Measurements from ENCODE around the gene SLC24A1.
"Not testable (repeated sequence)": the region's sequence is repeated elsewhere in the genome, so short reads cannot be mapped to it uniquely, and the experiment has no call there.

The SLC24A1 gene

DNA sequence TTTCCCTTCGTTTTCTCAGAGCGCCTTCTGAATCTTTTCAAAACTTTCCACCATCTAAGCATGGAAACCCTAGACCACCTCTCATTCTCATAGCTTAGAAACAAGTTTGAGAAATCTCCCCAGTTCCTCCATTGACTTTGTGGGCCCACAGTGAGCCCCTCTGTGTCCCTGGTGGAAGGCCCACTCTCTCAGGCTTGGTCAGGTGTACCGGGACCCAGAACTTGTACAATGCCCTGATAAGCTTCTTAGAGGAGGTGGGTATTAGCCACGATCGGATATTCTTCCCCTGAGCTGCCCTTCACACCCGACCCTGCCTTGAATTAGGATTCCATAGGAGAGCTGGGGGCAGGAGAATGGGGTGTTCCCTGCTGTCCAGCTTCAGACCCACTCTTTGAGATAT is at the start of gene SLC24A1:
Gene SLC24A1 (plus strand): TSS at position 301 of the 400 bp plus-strand sequence. CDS start 2,143 bp downstream, outside the sequence.
- DNase-seq = no peak

DNA sequence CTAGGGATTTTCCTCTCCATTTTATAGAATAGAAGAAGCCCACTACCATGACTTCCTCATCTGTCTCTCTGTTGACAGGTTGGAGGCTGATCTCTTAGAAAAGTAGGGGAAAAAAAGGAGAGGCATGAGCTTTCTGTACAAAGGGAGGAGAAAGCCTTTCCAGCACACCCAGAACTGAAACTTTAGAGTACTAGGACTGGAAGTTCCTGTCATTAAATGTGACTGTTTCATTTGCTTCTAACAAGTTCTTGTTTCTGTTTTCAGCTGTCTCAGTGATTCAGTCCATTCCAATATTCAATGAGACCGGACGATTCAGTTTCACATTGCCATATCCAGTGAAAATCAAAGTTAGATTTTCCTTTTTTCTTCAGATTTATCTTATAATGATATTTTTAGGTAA is 49.8 kb upstream of the SLC24A1 start:
- DNase-seq = no peak

- DNase-seq = no peak
These were observed 45.1 kb upstream of the SLC24A1 start for GRCh38 chr15:65576664-65577063.

GRCh38 chr15:65577129-65577996 is 44.4 kb upstream of the SLC24A1 start:
- no peak for DNase-seq

GRCh38 chr15:65578904-65579728 is 42.6 kb upstream of the SLC24A1 start:
- no peak for DNase-seq

DNA sequence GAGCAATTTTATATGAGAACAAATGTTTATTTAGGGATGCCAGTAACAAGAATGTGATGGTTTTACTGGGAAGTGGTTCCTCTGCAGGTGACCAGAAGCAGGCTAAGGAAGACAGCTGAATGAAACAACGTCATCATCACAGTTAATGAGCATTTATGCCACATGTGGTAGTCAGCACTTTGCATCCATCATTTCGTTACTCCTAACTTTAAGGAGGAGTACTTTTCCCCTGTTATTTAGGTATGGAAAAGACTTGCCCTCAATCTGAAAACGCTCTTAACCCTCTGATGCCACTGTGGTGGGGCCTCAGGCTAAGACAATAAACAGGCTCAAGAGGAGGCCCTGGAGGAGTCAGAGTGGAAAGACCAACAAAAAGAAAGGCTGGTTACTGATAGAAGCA is 42.0 kb upstream of the SLC24A1 start:
- DNase-seq = no peak

GRCh38 chr15:65580287-65580686 is 41.5 kb upstream of the SLC24A1 start:
- no peak for DNase-seq

DNA sequence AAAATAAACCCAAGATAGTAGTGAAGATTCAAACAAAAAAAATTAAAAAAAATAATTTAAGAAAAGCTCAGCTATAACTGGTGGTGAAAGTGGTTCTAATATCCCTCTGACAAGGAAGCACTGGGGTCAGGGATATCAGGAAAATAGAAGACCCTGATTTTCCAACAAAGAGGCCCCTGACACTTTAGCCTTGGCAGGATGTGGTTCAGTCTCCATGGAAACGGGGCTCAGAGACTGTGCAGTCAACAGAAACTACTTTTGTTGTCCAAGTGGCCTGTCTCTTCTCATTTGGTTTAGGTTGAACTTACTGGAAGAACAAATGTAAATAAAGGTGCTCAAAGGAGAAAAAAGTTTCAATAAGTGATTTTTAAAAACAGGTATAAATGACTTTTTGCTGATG is 38.0 kb upstream of the SLC24A1 start:
- no peak for DNase-seq

- no peak for DNase-seq
These were observed 37.5 kb upstream of the SLC24A1 start for GRCh38 chr15:65584241-65584640.

GRCh38 chr15:65587094-65587493 is 34.6 kb upstream of the SLC24A1 start:
- no peak for DNase-seq

DNA sequence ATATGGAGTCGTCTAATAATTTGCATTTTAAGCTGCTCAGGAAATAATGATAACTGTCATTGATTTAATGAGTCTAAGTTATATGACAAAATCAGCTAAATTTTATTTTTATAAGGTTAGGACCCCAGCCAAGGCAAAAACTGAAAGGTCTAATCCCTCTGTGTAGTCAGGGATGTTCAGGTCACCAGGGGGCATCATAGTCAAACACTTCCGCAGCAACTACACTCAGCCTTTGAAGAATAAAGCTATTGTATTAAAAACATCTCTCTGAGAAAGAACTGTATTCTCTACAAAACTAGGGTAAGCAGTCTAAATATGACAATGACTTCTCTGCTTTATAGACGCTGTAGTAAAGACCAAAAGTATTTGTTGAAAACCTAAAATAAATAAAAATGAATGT is 25.8 kb upstream of the SLC24A1 start:
- no peak for DNase-seq

- no peak for DNase-seq
These were observed 23.3 kb upstream of the SLC24A1 start for GRCh38 chr15:65598468-65598867.

DNA sequence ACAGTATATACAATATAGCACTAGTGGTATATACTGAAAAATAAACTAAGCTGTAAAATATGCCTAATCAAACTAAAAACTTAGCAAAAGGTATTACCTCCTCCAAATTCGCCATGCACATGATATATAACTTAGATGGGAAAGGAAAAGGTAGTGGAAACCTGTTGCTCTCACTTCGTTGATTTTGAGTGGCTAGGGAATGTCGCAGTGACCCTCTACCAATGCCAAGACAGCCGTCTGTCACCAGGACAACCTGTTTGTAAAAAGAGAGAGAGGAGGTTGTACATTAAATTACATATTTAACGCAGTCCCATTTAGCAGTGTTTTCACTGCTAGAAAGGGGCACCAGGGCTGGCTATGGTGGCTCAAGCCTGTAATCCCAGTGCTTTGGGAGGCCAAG is 22.1 kb upstream of the SLC24A1 start:
- no peak for DNase-seq

DNA sequence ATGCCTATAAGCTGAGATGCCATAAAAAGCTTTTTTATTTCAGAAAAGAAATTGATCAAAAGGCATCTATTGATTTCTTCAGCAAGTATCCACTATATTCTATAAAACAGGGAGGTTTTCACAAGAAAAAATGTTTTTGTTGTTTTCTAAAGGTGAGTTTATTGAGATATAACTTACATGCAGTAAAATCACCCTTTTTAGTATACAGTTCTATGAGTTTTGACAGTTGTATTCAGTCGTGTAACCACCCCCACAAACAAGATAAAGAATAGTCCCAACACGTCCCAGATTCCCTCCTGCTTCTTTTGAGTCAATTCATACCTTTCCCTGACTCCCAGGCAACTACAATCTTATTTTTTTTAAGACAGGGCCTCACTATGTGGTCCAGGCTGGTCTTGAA is 18.6 kb upstream of the SLC24A1 start:
- DNase-seq = no peak

- DNase-seq = no peak
These were observed 18.2 kb upstream of the SLC24A1 start for GRCh38 chr15:65603559-65603958.

DNA sequence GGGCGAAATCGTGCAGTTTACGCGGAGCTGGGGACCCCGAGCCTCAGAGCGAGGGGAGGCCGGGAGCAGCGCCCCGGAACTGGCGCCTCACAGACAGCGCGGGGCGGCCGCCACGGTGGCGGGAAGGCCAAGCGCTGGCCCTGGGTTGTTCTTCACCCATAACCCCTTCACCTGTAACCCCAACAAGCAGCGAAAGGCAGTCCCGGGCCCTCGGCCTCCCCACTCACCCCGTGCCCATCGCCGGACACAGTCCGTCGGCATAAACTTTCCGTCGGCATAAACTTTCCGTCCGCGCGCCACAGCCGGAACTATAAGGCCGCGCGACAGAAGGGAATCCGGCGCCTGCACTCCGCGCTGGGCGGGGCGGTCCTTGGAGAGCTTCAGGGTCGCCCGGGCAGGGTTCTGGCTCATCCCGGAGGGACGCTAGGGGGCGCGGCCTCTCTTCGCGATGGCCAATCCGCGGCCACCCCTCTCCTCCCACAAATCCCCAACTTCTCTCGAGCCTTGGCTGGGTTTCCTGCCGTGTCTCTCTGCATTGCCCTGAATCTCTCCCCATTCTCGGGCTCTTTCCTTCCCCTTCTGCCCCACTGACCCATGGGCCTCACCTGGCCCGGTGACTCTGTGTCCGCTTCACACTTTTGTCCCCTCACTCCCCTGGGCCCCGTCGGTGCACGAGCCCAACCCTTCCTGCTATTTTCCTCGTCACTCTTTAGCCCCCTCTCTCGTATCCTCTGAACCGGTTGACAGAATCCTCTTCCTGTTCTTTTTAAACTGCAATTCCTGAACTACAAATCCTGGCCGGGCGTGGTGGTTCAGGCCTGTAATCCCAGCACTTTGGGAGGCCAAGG is 10.6 kb upstream of the SLC24A1 start, which contains the start of gene INTS14:
Gene INTS14 (minus strand): TSS at position 261 of the 848 bp plus-strand sequence. CDS start 3,751 bp downstream, outside the sequence.
- DNase-seq = peak; percentile 75

DNA sequence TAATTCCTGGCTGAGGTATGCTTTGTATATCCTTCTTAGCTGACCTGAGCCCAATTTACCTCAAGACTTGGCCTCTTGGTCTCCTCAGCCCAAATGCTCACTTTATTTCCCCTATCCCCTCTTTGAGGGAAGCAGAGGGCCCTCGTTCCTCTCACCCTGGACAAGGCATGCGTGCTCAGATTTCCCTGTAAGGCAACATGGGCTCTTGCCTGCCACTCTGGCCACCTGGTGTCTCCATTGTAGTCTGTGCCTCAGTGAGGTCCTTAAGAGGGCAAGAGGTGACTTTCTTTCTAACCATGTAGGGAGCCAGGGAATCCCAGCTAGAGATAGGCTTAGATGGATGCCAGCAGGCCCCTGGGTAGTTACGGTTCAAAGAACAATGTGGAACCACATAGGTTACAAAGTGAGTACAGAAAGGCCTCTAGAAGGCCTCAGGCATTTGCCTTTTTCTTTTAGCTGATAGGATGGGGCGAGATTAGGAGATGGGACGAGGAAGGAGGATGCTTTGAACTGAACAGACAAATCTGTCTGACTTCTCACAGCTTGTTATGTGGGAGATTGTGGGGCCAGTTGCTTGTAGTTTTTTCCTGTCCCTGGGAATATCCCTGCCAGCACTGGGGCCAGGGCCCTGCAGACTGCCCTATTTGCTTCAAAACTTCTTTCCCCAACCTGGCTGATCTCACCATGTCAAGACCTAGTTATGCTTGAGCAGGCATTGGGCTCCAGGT is 9.7 kb upstream of the SLC24A1 start:
- DNase-seq = no peak

- no peak for DNase-seq
These were observed 9.2 kb upstream of the SLC24A1 start for GRCh38 chr15:65612616-65612946.

DNA sequence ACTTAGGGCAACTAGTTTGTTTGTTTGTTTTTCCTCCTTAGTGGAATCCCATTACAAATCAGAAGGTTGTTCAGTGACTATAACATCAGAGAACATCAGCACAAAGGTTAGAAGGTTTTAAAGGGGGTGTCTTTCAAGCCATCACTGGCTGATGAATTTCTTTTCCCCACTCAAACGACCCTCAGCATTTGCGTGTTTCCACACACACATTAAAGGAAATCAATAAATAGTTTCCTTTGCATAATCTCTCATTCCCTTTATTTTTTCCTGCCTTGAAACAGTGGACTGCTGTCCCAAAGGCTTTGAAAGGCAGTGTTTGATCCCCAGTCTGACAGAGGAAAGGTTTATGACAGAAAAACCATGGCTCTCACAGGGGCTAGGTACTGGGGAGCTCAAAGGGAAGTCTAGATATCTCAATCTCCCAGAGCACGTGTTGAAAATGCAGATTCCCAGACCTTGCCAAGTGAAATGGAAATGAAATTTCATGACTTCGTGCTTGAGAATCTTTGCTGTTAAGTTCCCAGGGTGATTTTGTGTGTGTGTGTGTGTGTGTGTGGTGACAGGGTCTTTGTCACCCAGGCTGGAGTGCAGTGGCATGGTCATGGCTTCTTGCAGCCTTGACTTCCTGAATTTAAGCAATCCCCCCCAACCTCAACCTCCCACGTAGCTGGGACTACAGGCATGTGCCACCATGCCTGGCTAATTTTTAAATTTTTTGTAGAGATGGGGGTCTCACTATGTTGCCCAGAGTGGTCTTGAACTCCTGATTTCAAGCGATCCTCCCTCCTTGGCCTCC is 8.6 kb upstream of the SLC24A1 start:
- DNase-seq = no peak

DNA sequence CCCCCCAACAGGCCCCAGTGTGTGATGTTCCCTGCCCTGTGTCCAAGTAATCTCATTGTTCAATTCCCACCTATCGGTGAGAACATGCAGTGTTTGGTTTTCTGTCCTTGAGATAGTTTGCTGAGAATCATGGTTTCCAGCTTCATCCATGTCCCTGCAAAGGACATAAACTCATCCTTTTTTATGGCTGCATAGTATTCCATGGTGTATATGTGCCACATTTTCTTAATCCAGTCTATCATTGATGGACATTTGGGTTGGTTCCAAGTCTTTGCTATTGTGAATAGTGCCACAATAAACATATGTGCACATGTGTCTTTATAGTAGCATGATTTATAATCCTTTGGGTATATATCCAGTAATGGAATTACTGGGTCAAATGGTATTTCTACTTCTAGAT is 5.9 kb upstream of the SLC24A1 start:
- not testable (repeated sequence) for DNase-seq

GRCh38 chr15:65618560-65619109 is 3.1 kb upstream of the SLC24A1 start:
- DNase-seq = no peak

Measured in NCI-H524 treated with DMSO at 0.1 percent for 48 hours (cell line).